H1 (cell line): Measurements from ENCODE around the gene BTRC. TPM values are rescaled to one million over a fixed set of nuclear protein-coding genes. Genes with fewer than 3 reads are reported as not detected.

Source experiments
- CHD7 ChIP-seq: fragments of 300-600 bp; sonication (generic); IDR thresholded peaks from 2 replicates; pipeline ENCODE4 v1.7.1; 2012; ENCODE audit warnings: low read length, moderate library complexity, mild to moderate bottlenecking, inconsistent platforms; ENCODE audit not compliant: insufficient replicate concordance
- POLR2A ChIP-seq, 2 experiments: IDR thresholded peaks; 1 replicate in 1 of 2; 2 replicates in 1 of 2; pipeline ENCODE4 v1.6.1; 2011; ENCODE audit warnings: low read depth in 2 of 2, low read length in 2 of 2, mild to moderate bottlenecking in 2 of 2; ENCODE audit errors: control extremely low read depth in 1 of 2
- RFX5 ChIP-seq: IDR thresholded peaks from 2 replicates; pipeline ENCODE4 v1.6.1; 2011; ENCODE audit warnings: low read depth, low read length, improper control_type of control experiment, borderline replicate concordance
- SIRT6 ChIP-seq: IDR thresholded peaks from one replicate; pipeline ENCODE4 v1.7.1; 2012; ENCODE audit warnings: low read length, inconsistent platforms
- SP4 ChIP-seq: IDR thresholded peaks from 2 replicates; pipeline ENCODE4 v1.6.1; 2012; ENCODE audit warnings: low read length, inconsistent platforms
- TEAD4 ChIP-seq: IDR thresholded peaks from 2 replicates; pipeline ENCODE4 v1.6.1; 2012; ENCODE audit warnings: low read depth, low read length, inconsistent platforms, mixed read lengths
- polyA plus RNA-seq, 7 experiments: library from polyadenylated mRNA; depleted of rRNA in 3 of 7; stranded (reverse) in 5 of 7; unstranded in 2 of 7; fragments of >200 nt in 5 of 7; fragments of 200-250 nt in 2 of 7; gene quantifications; 1 replicate in 5 of 7; 2 replicates in 1 of 7; 4 replicates in 1 of 7; pipeline versions ENCODE4 v1.2.1 to v1.2.3, GENCODE V29; 2011 to 2013; ENCODE audit warnings: missing spikeins in 2 of 7, mixed read lengths in 2 of 7
- total RNA-seq: library from RNA; stranded (reverse); fragmentation: NEBNext Ultra II Directional; extraction: Animal tissue kit (Norgen Biotek cat#: 25700); gene quantifications from 2 replicates; pipeline ENCODE4 v1.2.1, GENCODE V29; 2021

The BTRC gene
- total and polyA plus RNA-seq, 2 of the 8 experiments (the other 6 are each of a cell fraction or from before 2014, with no cell fraction given), result 9.9 to 24.7 TPM

- TF ChIP-seq CHD7 (no peak), RFX5 (no peak), SIRT6 (no peak), SP4 (no peak), TEAD4 (no peak), POLR2A (IDR thresholded peaks at IDR 0.05; ENCODE audit: control extremely low read depth in 1 of 2, low read depth in 2 of 2, low read length in 2 of 2) (no peak)
Measured at GRCh38 chr10:101400585-101400984, 46.6 kb downstream of the BTRC start (continued).
